Measurements from ENCODE around the gene ZCCHC14.

GRCh38 chr16:87371261-87371866, 121.5 kb downstream of the ZCCHC14 start:
- TF ChIP-seq, protein P1, sequence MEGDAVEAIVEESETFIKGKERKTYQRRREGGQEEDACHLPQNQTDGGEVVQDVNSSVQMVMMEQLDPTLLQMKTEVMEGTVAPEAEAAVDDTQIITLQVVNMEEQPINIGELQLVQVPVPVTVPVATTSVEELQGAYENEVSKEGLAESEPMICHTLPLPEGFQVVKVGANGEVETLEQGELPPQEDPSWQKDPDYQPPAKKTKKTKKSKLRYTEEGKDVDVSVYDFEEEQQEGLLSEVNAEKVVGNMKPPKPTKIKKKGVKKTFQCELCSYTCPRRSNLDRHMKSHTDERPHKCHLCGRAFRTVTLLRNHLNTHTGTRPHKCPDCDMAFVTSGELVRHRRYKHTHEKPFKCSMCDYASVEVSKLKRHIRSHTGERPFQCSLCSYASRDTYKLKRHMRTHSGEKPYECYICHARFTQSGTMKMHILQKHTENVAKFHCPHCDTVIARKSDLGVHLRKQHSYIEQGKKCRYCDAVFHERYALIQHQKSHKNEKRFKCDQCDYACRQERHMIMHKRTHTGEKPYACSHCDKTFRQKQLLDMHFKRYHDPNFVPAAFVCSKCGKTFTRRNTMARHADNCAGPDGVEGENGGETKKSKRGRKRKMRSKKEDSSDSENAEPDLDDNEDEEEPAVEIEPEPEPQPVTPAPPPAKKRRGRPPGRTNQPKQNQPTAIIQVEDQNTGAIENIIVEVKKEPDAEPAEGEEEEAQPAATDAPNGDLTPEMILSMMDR (IDR thresholded peaks at IDR 0.05; ENCODE audit: low read depth, low read length, poor library complexity, severe bottlenecking): no peak
- no peak for TF ChIP-seq EZH2phosphoT487 (IDR thresholded peaks at IDR 0.05; ENCODE audit: borderline replicate concordance, low read length)

Measured in DOHH2 (cell line).